Esophagus squamous epithelium (tissue), 4 donors: ENCODE results near the gene CAPZB.

Experiments
- CTCF ChIP-seq, 6 experiments: fragments of 450-650 bp in 4 of 6; fragments of 200-600 bp in 2 of 6; sonication (generic) in 2 of 6; IDR thresholded peaks; one replicate each; pipeline ENCODE4 v1.5.1; 2016 to 2019; ENCODE audit warnings: antibody characterized with exemption in 6 of 6, mild to moderate bottlenecking in 4 of 6, moderate library complexity in 4 of 6
- POLR2A ChIP-seq, 4 donors: fragments of 450-650 bp; IDR thresholded peaks; one replicate each; pipeline ENCODE4 v1.6.1; 2017; ENCODE audit warnings: antibody characterized with exemption in 4 of 4, mild to moderate bottlenecking in 4 of 4, moderate library complexity in 3 of 4

GRCh38 chr1:19529664-19530063 lies 44.3 kb upstream of the CAPZB start:
- TF ChIP-seq CTCF (IDR thresholded peaks at IDR 0.05): no peak
- no peak for TF ChIP-seq POLR2A (IDR thresholded peaks at IDR 0.05)
